Measurements from ENCODE around the gene PDS5B. TPM values are rescaled to one million over a fixed set of nuclear protein-coding genes. Genes with fewer than 3 reads are reported as not detected.

Gene PDS5B
- total RNA-seq, 4 donors from 2014 or later = 34.5 to 68.3 (median 40.7) TPM

GRCh38 chr13:32592082-32592481, 5.8 kb downstream of the PDS5B start:
- no peak for TF ChIP-seq CTCF (IDR thresholded peaks at IDR 0.05; ENCODE audit: low read depth)

GRCh38 chr13:32594157-32594738, 8.0 kb downstream of the PDS5B start:
- no peak for TF ChIP-seq CTCF (IDR thresholded peaks at IDR 0.05; ENCODE audit: low read depth)

GRCh38 chr13:32595306-32595705, 9.1 kb downstream of the PDS5B start:
- no peak for TF ChIP-seq CTCF (IDR thresholded peaks at IDR 0.05; ENCODE audit: low read depth)

DNA sequence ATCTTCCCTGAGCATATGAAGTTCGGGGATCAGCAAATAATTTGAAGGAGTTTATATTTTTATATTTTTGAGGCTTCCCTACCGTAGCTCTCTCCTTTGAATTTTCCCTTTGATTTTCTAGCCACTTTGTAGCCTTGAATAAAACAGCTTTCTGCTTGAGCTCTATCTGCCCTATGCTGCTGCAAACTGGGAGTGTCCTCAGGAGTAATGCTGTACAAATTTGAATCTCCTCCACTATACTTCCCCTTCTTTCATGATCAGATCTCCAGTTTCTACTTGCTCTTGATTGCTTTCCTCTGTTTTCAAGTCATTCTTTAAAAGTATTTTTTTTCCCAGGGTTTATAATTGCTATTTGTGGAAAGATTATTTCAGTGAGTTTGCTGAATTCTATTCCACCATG, 14.6 kb downstream of the PDS5B start:
- no peak for TF ChIP-seq CTCF (IDR thresholded peaks at IDR 0.05; ENCODE audit: low read depth)

GRCh38 chr13:32609428-32609827, 23.2 kb downstream of the PDS5B start:
- no peak for TF ChIP-seq CTCF (IDR thresholded peaks at IDR 0.05; ENCODE audit: low read depth)

- TF ChIP-seq CTCF (IDR thresholded peaks at IDR 0.05; ENCODE audit: low read depth) = no peak
Observed at GRCh38 chr13:32610538-32610937, 24.3 kb downstream of the PDS5B start.

- TF ChIP-seq CTCF (IDR thresholded peaks at IDR 0.05; ENCODE audit: low read depth) = no peak
Observed at GRCh38 chr13:32610977-32611376, 24.7 kb downstream of the PDS5B start.
